ENCODE measurements around the gene UGT2B11.
"Not testable (repeated sequence)": the region's sequence is repeated elsewhere in the genome, so short reads cannot be mapped to it uniquely, and the experiment has no call there.

DNA sequence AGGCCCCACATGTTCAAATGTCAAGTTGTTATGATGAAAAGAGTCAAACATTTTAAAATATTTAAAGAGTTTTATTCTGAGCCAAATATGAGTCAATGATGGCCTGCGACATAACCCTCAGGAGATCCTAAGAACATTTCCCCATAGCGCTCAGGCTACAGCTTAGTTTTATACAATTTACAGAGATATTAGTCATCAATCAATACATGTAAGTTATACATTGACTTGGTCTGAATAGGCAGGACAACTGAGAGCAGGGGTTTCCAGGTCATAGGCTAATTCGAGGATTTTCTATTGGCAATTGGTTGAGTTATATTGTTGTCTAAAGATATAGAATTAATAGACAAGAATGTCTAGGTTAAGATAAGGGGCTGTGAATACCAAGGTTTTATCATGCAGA lies 26.2 kb upstream of the UGT2B11 start:
- TF ChIP-seq, protein P1, sequence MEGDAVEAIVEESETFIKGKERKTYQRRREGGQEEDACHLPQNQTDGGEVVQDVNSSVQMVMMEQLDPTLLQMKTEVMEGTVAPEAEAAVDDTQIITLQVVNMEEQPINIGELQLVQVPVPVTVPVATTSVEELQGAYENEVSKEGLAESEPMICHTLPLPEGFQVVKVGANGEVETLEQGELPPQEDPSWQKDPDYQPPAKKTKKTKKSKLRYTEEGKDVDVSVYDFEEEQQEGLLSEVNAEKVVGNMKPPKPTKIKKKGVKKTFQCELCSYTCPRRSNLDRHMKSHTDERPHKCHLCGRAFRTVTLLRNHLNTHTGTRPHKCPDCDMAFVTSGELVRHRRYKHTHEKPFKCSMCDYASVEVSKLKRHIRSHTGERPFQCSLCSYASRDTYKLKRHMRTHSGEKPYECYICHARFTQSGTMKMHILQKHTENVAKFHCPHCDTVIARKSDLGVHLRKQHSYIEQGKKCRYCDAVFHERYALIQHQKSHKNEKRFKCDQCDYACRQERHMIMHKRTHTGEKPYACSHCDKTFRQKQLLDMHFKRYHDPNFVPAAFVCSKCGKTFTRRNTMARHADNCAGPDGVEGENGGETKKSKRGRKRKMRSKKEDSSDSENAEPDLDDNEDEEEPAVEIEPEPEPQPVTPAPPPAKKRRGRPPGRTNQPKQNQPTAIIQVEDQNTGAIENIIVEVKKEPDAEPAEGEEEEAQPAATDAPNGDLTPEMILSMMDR (IDR thresholded peaks at IDR 0.05), result not testable (repeated sequence)
- TF ChIP-seq POLR2AphosphoS5 (IDR thresholded peaks at IDR 0.05; ENCODE audit: low read depth, low read length), result not testable (repeated sequence)
- TF ChIP-seq, protein P2, sequence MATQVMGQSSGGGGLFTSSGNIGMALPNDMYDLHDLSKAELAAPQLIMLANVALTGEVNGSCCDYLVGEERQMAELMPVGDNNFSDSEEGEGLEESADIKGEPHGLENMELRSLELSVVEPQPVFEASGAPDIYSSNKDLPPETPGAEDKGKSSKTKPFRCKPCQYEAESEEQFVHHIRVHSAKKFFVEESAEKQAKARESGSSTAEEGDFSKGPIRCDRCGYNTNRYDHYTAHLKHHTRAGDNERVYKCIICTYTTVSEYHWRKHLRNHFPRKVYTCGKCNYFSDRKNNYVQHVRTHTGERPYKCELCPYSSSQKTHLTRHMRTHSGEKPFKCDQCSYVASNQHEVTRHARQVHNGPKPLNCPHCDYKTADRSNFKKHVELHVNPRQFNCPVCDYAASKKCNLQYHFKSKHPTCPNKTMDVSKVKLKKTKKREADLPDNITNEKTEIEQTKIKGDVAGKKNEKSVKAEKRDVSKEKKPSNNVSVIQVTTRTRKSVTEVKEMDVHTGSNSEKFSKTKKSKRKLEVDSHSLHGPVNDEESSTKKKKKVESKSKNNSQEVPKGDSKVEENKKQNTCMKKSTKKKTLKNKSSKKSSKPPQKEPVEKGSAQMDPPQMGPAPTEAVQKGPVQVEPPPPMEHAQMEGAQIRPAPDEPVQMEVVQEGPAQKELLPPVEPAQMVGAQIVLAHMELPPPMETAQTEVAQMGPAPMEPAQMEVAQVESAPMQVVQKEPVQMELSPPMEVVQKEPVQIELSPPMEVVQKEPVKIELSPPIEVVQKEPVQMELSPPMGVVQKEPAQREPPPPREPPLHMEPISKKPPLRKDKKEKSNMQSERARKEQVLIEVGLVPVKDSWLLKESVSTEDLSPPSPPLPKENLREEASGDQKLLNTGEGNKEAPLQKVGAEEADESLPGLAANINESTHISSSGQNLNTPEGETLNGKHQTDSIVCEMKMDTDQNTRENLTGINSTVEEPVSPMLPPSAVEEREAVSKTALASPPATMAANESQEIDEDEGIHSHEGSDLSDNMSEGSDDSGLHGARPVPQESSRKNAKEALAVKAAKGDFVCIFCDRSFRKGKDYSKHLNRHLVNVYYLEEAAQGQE (IDR thresholded peaks at IDR 0.05; ENCODE audit: insufficient read depth in 1 of 2, low read depth in 2 of 2, low read length in 1 of 2), result not testable (repeated sequence)
